Activated naive CD4-positive, alpha-beta T cell treated with anti-CD3 and anti-CD28 coated beads for 36 hours (primary cell): ENCODE results near the gene MZT2A. TPM values are rescaled to one million over a fixed set of nuclear protein-coding genes. Genes with fewer than 3 reads are reported as not detected.
A peak's percentile ranks its signal among the peaks of the same experiment; 100 is the strongest.
"Not testable (repeated sequence)": the region's sequence is repeated elsewhere in the genome, so short reads cannot be mapped to it uniquely, and the experiment has no call there.

Source experiments
- CTCF ChIA-PET: fragments of 350-600 bp; sonication (Branson Sonifier 250); formaldehyde crosslinking; loops from one replicate; lab custom pipeline; 2021; ENCODE audit warnings: antibody characterized with exemption; lab: Charles Lee
- DNase-seq: peaks from one replicate; pipeline ENCODE4 v3.0.0-alpha.2; 2020
- H3K27ac Mint-ChIP-seq: one replicate; pipeline ENCODE4 v1.8.0; 2021; ENCODE audit warnings: mild to moderate bottlenecking, mixed read lengths
- H3K27me3 Mint-ChIP-seq: one replicate; pipeline ENCODE4 v1.8.0; 2021; ENCODE audit warnings: low read depth, mixed read lengths
- H3K36me3 Mint-ChIP-seq: one replicate; pipeline ENCODE4 v1.8.0; 2021; ENCODE audit warnings: low read depth, mixed read lengths
- H3K4me1 Mint-ChIP-seq: one replicate; pipeline ENCODE4 v1.8.0; 2021; ENCODE audit warnings: low read depth, mixed read lengths
- H3K4me3 Mint-ChIP-seq: one replicate; pipeline ENCODE4 v1.8.0; 2021; ENCODE audit warnings: mild to moderate bottlenecking, moderate library complexity, mixed read lengths
- H3K9me3 Mint-ChIP-seq: one replicate; pipeline ENCODE4 v1.8.0; 2021; ENCODE audit warnings: mixed read lengths
- intact Hi-C: fragments of 100-400 bp; cut with micrococcal nuclease; formaldehyde crosslinking; loops from one replicate; pipeline ENCODE4 v1.15.1; 2023
- total RNA-seq, 2 experiments: library from RNA; stranded (reverse); gene quantifications; one replicate each; pipeline ENCODE4 v1.2.3, GENCODE V29; 2021

The MZT2A gene
- total RNA-seq, 2 experiments from 2014 or later = 230 to 231 TPM

DNA sequence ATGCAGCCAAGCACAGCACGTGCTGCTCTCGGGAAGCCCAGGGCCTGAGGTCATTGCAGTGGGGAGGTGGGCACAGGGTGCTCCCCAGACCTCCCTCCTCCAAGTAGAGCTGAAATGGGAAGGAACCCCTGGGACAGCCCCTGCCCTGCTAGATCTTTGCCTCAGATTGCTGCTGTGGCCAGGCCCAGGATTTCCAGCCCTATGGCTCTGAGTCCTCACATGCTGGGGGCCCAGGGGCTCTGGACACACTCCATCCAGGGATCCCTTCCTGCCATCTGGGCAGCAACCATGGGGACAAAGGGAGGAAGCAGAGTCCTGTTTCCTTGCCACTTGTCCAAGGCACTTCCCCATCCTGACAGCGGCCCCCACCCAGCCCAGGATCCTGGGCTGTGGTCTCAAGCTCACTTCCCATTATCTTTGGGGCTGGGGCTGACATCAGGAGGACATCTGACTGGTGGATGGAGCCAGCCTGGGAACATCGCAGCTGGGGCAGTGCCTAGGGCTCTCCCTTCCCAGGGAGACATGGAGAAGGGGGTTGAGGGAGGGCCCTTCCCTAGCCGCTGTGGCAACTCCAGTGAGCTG, 37.8 kb upstream of the MZT2A start:
- H3K27me3 Mint-ChIP-seq, H3K4me3 Mint-ChIP-seq, H3K27ac Mint-ChIP-seq, H3K9me3 Mint-ChIP-seq, H3K36me3 Mint-ChIP-seq, DNase-seq: not testable (repeated sequence)
- intact Hi-C loops = loop anchor here (2.0 to 5.0 kb wide), 2 partner anchors 117 to 152 kb away; no protein-coding TSS in a partner anchor
- CTCF ChIA-PET = interaction anchor here (0.6 kb wide), 1 partner anchor 41 kb away, joined by 3 read pairs; no protein-coding TSS in a partner anchor
- H3K4me1 Mint-ChIP-seq = peaks cover 13% of the 10 kb centered on the region

- H3K4me1 Mint-ChIP-seq = peaks cover 13% of the 10 kb centered on the region
- peak; percentile 17 for DNase-seq
- not testable (repeated sequence) for H3K9me3 Mint-ChIP-seq, H3K27ac Mint-ChIP-seq, H3K27me3 Mint-ChIP-seq, H3K36me3 Mint-ChIP-seq
- CTCF ChIA-PET = interaction anchor here (0.6 to 3.6 kb wide), 3 partner anchors 36 to 48 kb away, joined by 3 to 14 read pairs (median 5); partner anchors contain the start of gene MZT2A
- peak overlapping the region; percentile 46 for H3K4me3 Mint-ChIP-seq
- intact Hi-C loops = loop anchor here (2.0 to 5.0 kb wide), 2 partner anchors 116 to 153 kb away; no protein-coding TSS in a partner anchor
Observed at GRCh38 chr2:131528981-131529863, 37.0 kb upstream of the MZT2A start.

- Mint-ChIP-seq H3K4me1 (peaks cover 13% of the 10 kb centered on the region), H3K4me3 (peak within 1 kb of the TSS; percentile 81)
- H3K9me3 Mint-ChIP-seq, H3K27ac Mint-ChIP-seq, H3K27me3 Mint-ChIP-seq, H3K36me3 Mint-ChIP-seq: not testable (repeated sequence)
- peak; percentile 87 for DNase-seq
- intact Hi-C loops = loop anchor here (1.0 to 5.0 kb wide), 4 partner anchors 35 to 373 kb away; partner anchors contain the start of gene MZT2A
- CTCF ChIA-PET = interaction anchor here (0.6 to 3.6 kb wide), 3 partner anchors 34 to 155 kb away, joined by 3 to 14 read pairs (median 3); partner anchors contain the start of gene MZT2A
Observed at GRCh38 chr2:131527131-131528001, 35.2 kb upstream of the MZT2A start, which contains the start of gene CCDC74A. Gene CCDC74A (plus strand): TSS chr2:131527888. CDS start chr2:131527971, 83 bp downstream.

- H3K9me3 Mint-ChIP-seq, DNase-seq, H3K4me3 Mint-ChIP-seq, H3K27ac Mint-ChIP-seq, H3K27me3 Mint-ChIP-seq, H3K36me3 Mint-ChIP-seq: not testable (repeated sequence)
- intact Hi-C loops = loop anchor here (5.0 kb wide), 1 partner anchor 157 kb away; no protein-coding TSS in a partner anchor
- CTCF ChIA-PET = interaction anchor here (0.6 kb wide), 1 partner anchor 148 kb away, joined by 3 read pairs; no protein-coding TSS in a partner anchor
- H3K4me1 Mint-ChIP-seq = peaks cover 13% of the 10 kb centered on the region
Observed at GRCh38 chr2:131525256-131525655, 33.1 kb upstream of the MZT2A start.

GRCh38 chr2:131521961-131522781, 30.0 kb upstream of the MZT2A start:
- no peak for DNase-seq
- intact Hi-C loops = no loop called here
- Mint-ChIP-seq H3K4me3 (no peak overlapping the region), H3K4me1 (no peaks in the 10 kb centered on the region), H3K9me3 (no peaks in the 10 kb centered on the region), H3K36me3 (peaks cover 10% of the 10 kb centered on the region), H3K27me3 (no peaks in the 10 kb centered on the region), H3K27ac (no peak overlapping the region)
- CTCF ChIA-PET = no interaction called here

- CTCF ChIA-PET, H3K4me3 Mint-ChIP-seq, H3K27ac Mint-ChIP-seq, H3K9me3 Mint-ChIP-seq, DNase-seq, H3K27me3 Mint-ChIP-seq, H3K4me1 Mint-ChIP-seq, intact Hi-C loops: not testable (repeated sequence)
- peaks cover 12% of the 10 kb centered on the region for H3K36me3 Mint-ChIP-seq
Observed at GRCh38 chr2:131521524-131521923, 29.3 kb upstream of the MZT2A start.

GRCh38 chr2:131520526-131520925, 28.3 kb upstream of the MZT2A start:
- CTCF ChIA-PET = no interaction called here
- Mint-ChIP-seq H3K9me3 (no peaks in the 10 kb centered on the region), H3K4me3 (no peak overlapping the region), H3K36me3 (peaks cover 15% of the 10 kb centered on the region), H3K27ac (no peak overlapping the region), H3K27me3 (no peaks in the 10 kb centered on the region), H3K4me1 (no peaks in the 10 kb centered on the region)
- no peak for DNase-seq
- intact Hi-C loops = no loop called here

- CTCF ChIA-PET, DNase-seq, H3K4me3 Mint-ChIP-seq, H3K27ac Mint-ChIP-seq, intact Hi-C loops, H3K4me1 Mint-ChIP-seq, H3K9me3 Mint-ChIP-seq, H3K27me3 Mint-ChIP-seq: not testable (repeated sequence)
- H3K36me3 Mint-ChIP-seq = peaks cover 15% of the 10 kb centered on the region
Observed at GRCh38 chr2:131519871-131520470, 27.8 kb upstream of the MZT2A start.

DNA sequence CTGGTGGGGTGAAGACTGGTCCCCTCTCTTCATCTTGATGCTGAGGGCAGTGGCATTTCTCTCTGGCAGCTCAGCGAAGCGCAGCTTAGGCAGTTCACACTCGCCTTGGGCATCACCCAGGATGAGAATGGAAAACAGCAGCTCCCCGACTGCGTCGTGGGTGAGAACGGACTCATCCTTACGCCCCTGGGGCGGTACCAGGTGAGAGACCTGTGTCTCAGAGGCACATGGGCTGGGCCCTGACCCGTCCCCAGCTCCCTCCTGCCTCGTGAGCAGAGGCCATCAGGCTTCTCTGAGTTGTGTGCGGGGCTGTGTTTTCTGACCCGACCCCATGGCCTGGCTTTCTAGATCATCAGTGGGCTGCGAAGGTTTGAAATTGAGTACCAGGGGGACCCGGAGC, 27.3 kb upstream of the MZT2A start:
- H3K27me3 Mint-ChIP-seq = no peaks in the 10 kb centered on the region
- CTCF ChIA-PET = no interaction called here
- H3K4me3 Mint-ChIP-seq = no peak overlapping the region
- H3K36me3 Mint-ChIP-seq = peaks cover 15% of the 10 kb centered on the region
- no peak for DNase-seq
- H3K27ac Mint-ChIP-seq = no peak overlapping the region
- H3K4me1 Mint-ChIP-seq = no peaks in the 10 kb centered on the region
- no peaks in the 10 kb centered on the region for H3K9me3 Mint-ChIP-seq
- intact Hi-C loops = no loop called here

DNA sequence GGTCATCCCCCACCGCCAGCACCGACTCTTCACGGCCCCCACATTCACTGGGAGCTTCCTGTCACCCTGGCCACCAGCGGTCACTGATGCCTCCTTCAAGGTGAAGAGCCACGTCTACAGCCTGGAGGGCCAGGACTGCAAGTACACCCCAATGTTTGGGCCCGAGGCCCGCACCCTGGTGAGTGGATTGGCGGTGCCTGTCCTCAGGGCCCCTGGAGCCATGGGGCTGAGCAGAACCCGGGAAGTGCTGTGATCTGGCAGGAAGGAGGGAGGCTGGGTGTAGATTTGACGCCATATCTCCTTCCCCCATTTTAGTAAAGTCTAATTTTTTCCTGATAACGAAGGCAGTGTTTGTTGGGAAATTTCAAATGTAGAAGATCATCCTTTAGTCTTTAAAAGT, 26.3 kb upstream of the MZT2A start:
- H3K27ac Mint-ChIP-seq, H3K4me1 Mint-ChIP-seq, H3K27me3 Mint-ChIP-seq, CTCF ChIA-PET, H3K4me3 Mint-ChIP-seq, intact Hi-C loops, H3K9me3 Mint-ChIP-seq, DNase-seq: not testable (repeated sequence)
- H3K36me3 Mint-ChIP-seq = peaks cover 19% of the 10 kb centered on the region

DNA sequence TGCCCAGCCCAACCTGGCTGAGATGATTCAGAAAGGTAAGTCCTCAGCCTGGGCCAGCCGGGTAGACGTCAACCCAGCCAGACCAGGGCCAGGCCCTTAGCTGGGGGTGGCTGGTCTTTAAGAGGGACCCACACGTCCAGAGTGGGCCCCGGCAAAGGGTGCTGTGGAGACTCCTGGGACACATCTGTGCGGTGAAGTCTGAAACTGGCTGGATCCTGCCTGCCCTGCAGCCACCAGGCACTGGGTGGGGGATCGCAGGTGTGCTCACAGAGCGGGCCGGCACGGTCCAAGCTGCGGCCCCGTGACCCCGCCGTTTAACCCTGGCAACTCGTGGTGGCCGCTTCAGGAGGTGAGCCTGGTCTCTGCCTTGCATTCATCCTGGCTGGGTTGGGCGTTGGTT, 25.7 kb upstream of the MZT2A start:
- H3K4me1 Mint-ChIP-seq, CTCF ChIA-PET, intact Hi-C loops, H3K9me3 Mint-ChIP-seq, H3K27me3 Mint-ChIP-seq, H3K27ac Mint-ChIP-seq, DNase-seq, H3K4me3 Mint-ChIP-seq: not testable (repeated sequence)
- H3K36me3 Mint-ChIP-seq = peaks cover 19% of the 10 kb centered on the region
